ENCODE data around the gene ARHGAP10. TPM values are rescaled to one million over a fixed set of nuclear protein-coding genes. Genes with fewer than 3 reads are reported as not detected.

ARHGAP10 gene
- total RNA-seq, 2 experiments from 2014 or later = 0.11 TPM; not detected in 1

- BruUV-seq (replicated peaks) = no TSS peak
- H3K79me2 ChIP-seq (ENCODE audit: insufficient read depth, low read depth, low read length) = no peaks in the 10 kb centered on the region
- H4K20me1 ChIP-seq (ENCODE audit: insufficient read depth, low read length) = no peaks in the 10 kb centered on the region
- DNase-seq (ENCODE audit: low spot score) = no peak
- no peak overlapping the region for H2AFZ ChIP-seq (ENCODE audit: low read length)
- no peaks in the 10 kb centered on the region for H3K9me2 ChIP-seq (ENCODE audit: insufficient read depth, low read length)
- H3K36me3 ChIP-seq (ENCODE audit: insufficient read depth, low read length) = no peaks in the 10 kb centered on the region
- peaks cover 54% of the 10 kb centered on the region for H3K4me1 ChIP-seq (ENCODE audit: insufficient read depth, low read length, poor library complexity, severe bottlenecking)
- TF ChIP-seq EZH2phosphoT487 (IDR thresholded peaks at IDR 0.05; ENCODE audit: borderline replicate concordance, low read depth, low read length) (no peak), CTCF (conservative IDR thresholded peaks at IDR 0.05; ENCODE audit: low read length) (no peak)
- no peak overlapping the region for H3K4me2 ChIP-seq (ENCODE audit: low read length)
- intact Hi-C loops (cut with micrococcal nuclease; ENCODE audit: unreplicated experiment) = loop anchor here (5.0 to 10.0 kb wide), 2 partner anchors 923 to 1205 kb away; no protein-coding TSS in a partner anchor
- CTCF ChIA-PET (ENCODE audit: unreplicated experiment) = no interaction called here
- H3K27ac ChIP-seq (ENCODE audit: low read depth, low read length, poor library complexity, severe bottlenecking) = no peak overlapping the region
- POLR2A ChIA-PET = interaction anchor here (0.6 to 1.2 kb wide), 6 partner anchors 11 to 1201 kb away, joined by 3 to 5 read pairs (median 3); no protein-coding TSS in a partner anchor
- no peaks in the 10 kb centered on the region for H3K9me3 ChIP-seq (ENCODE audit: low read length)
- H3K4me3 ChIP-seq (ENCODE audit: low read depth, low read length, poor library complexity, severe bottlenecking) = no peak overlapping the region
Measured at GRCh38 chr4:148059617-148060180, 327.8 kb downstream of the ARHGAP10 start.

GRCh38 chr4:148060264-148061140 lies 328.6 kb downstream of the ARHGAP10 start:
- no peak overlapping the region for H3K27ac ChIP-seq (ENCODE audit: low read depth, low read length, poor library complexity, severe bottlenecking)
- BruUV-seq (replicated peaks) = no TSS peak
- H3K4me1 ChIP-seq (ENCODE audit: insufficient read depth, low read length, poor library complexity, severe bottlenecking) = peaks cover 48% of the 10 kb centered on the region
- no peaks in the 10 kb centered on the region for H3K9me2 ChIP-seq (ENCODE audit: insufficient read depth, low read length)
- no peaks in the 10 kb centered on the region for H3K9me3 ChIP-seq (ENCODE audit: low read length)
- no peaks in the 10 kb centered on the region for H3K79me2 ChIP-seq (ENCODE audit: insufficient read depth, low read depth, low read length)
- ChIA-PET CTCF (ENCODE audit: unreplicated experiment) (no interaction called here), POLR2A (interaction anchor here (0.5 to 1.2 kb wide), 8 partner anchors 10 to 1200 kb away, joined by 3 to 5 read pairs (median 3); no protein-coding TSS in a partner anchor)
- no peaks in the 10 kb centered on the region for H3K36me3 ChIP-seq (ENCODE audit: insufficient read depth, low read length)
- H3K4me2 ChIP-seq (ENCODE audit: low read length) = peak overlapping the region; percentile 55
- intact Hi-C loops (cut with micrococcal nuclease; ENCODE audit: unreplicated experiment) = no loop called here
- H2AFZ ChIP-seq (ENCODE audit: low read length) = peak overlapping the region; percentile 84
- DNase-seq (ENCODE audit: low spot score) = peak; percentile 37
- no peaks in the 10 kb centered on the region for H4K20me1 ChIP-seq (ENCODE audit: insufficient read depth, low read length)
- TF ChIP-seq EZH2phosphoT487 (IDR thresholded peaks at IDR 0.05; ENCODE audit: borderline replicate concordance, low read depth, low read length) = no peak
- no peak for TF ChIP-seq CTCF (conservative IDR thresholded peaks at IDR 0.05; ENCODE audit: low read length)
- peak overlapping the region; percentile 21 for H3K4me3 ChIP-seq (ENCODE audit: low read depth, low read length, poor library complexity, severe bottlenecking)
